ENCODE results near the gene NT5C1B.

The NT5C1B gene

DNA sequence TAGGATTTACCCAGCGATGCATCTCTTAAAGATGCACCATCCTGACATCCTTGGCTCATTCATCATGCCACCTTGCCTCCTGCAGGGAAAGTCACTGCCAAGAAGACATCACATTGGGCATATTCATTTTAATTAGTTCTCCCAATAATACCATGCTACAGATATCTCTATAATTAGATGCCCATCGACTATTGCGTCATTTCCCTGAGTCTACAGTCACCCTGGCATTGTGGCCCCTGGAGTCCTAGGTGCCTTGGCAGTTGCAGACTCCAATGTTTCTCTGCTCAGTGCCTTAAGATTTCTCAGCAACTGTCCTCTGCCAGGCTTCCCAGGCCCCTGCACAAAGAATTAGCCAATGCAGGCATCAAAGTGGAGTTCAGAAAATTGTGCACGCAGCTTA lies 61.5 kb downstream of the NT5C1B start:
- DNase-seq (ENCODE audit: low read depth) = no peak
- TF ChIP-seq, protein P1, sequence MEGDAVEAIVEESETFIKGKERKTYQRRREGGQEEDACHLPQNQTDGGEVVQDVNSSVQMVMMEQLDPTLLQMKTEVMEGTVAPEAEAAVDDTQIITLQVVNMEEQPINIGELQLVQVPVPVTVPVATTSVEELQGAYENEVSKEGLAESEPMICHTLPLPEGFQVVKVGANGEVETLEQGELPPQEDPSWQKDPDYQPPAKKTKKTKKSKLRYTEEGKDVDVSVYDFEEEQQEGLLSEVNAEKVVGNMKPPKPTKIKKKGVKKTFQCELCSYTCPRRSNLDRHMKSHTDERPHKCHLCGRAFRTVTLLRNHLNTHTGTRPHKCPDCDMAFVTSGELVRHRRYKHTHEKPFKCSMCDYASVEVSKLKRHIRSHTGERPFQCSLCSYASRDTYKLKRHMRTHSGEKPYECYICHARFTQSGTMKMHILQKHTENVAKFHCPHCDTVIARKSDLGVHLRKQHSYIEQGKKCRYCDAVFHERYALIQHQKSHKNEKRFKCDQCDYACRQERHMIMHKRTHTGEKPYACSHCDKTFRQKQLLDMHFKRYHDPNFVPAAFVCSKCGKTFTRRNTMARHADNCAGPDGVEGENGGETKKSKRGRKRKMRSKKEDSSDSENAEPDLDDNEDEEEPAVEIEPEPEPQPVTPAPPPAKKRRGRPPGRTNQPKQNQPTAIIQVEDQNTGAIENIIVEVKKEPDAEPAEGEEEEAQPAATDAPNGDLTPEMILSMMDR (IDR thresholded peaks at IDR 0.05; ENCODE audit: low read length, missing control alignments) = no peak

GRCh38 chr2:18527326-18527725 lies 62.0 kb downstream of the NT5C1B start:
- no peak overlapping the region for H3K4me3 ChIP-seq (replicated peaks; ENCODE audit: low read depth, low read length)
- DNase-seq (ENCODE audit: low read depth) = no peak
- TF ChIP-seq, protein P1 (IDR thresholded peaks at IDR 0.05; ENCODE audit: low read length, missing control alignments) = no peak

More for the DNA sequence above, 61.5 kb downstream of the NT5C1B start:
- no peak overlapping the region for H3K4me3 ChIP-seq (replicated peaks; ENCODE audit: low read depth, low read length)

DNA sequence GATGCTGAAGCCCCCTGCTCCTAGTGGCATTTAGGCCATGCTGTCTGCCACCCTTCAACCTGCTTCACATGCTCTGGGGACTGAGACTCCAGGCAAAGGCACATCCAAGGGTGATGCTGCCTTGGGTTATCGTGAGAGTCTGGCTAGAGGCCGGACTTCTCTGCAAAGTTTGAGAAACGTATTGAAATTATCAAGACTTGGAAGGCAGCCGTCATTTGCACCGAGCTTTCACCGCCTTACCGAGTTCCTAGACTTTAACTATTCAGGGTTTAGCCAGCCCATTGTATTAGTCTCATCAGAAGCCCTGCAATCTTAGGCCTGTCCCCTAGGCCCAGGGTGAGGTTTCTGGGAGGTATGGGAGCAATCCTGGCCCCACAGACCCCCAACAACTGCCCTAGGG lies 62.9 kb downstream of the NT5C1B start:
- DNase-seq (ENCODE audit: low read depth) = no peak
- TF ChIP-seq, protein P1 (IDR thresholded peaks at IDR 0.05; ENCODE audit: low read length, missing control alignments) = no peak

GRCh38 chr2:18525852-18526251 lies 63.5 kb downstream of the NT5C1B start:
- no peak overlapping the region for H3K4me3 ChIP-seq (replicated peaks; ENCODE audit: low read depth, low read length)
- TF ChIP-seq, protein P1 (IDR thresholded peaks at IDR 0.05; ENCODE audit: low read length, missing control alignments) = no peak
- DNase-seq (ENCODE audit: low read depth) = no peak

More for the DNA sequence above, 62.9 kb downstream of the NT5C1B start:
- no peak overlapping the region for H3K4me3 ChIP-seq (replicated peaks; ENCODE audit: low read depth, low read length)

GRCh38 chr2:18525236-18525635 lies 64.1 kb downstream of the NT5C1B start:
- DNase-seq (ENCODE audit: low read depth) = no peak
- TF ChIP-seq, protein P1 (IDR thresholded peaks at IDR 0.05; ENCODE audit: low read length, missing control alignments) = no peak
- no peak overlapping the region for H3K4me3 ChIP-seq (replicated peaks; ENCODE audit: low read depth, low read length)

DNA sequence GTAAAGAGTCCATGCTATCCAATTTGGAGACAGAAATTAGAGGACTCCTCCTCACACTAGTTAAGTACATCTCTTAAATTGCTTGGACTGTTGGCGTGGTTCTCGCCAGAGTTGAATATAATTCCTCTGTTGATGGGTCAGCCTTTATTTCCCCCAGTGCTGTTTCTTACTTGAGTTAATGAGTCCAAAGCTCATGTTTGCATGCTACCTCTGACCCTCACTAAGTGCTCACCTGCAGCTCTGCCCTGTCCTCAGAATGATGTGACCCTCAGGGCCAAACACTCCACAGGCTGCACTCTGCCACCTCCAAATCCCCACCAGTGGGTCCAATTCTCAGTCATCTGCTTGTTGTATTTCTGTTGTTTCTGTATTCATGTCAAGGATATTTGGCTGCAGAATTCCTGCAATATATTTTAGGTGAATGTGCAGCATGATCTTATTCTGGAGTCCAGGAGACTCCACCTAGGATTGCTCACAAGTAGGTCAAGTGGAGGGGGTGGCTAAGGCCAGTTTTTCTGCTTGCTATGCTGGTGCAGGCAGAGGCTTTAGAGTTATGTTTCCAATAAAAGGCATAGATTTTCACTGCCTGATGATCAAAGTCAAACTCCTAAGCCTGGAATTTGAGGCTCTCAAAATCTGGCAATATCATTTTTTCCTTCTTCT lies 66.8 kb downstream of the NT5C1B start:
- no peak overlapping the region for H3K4me3 ChIP-seq (replicated peaks; ENCODE audit: low read depth, low read length)
- TF ChIP-seq, protein P1 (IDR thresholded peaks at IDR 0.05; ENCODE audit: low read length, missing control alignments) = no peak
- no peak for DNase-seq (ENCODE audit: low read depth)
